Central memory CD8-positive, alpha-beta T cell (primary cell): ENCODE measurements around the gene LRRC26.

Experiments used
- ATAC-seq: fragments of 150-1000 bp; cut with Tn5 transposase; replicated peaks from 2 replicates; pipeline ENCODE4 v1.10.0; 2022; ENCODE audit warnings: mild to moderate bottlenecking, moderate FRiP score, moderate number of reproducible peaks; ENCODE audit not compliant: poor library complexity, severe bottlenecking; ENCODE audit errors: extremely low read depth
- DNase-seq, 2 donors: peaks; one replicate each; pipeline ENCODE4 v3.0.0; 2021; ENCODE audit warnings: low spot score in 2 of 2
- H3K27ac Mint-ChIP-seq: one replicate; pipeline ENCODE4 v1.8.0; 2022; ENCODE audit warnings: low read depth, mild to moderate bottlenecking, moderate library complexity, mixed read lengths
- H3K27me3 Mint-ChIP-seq: one replicate; pipeline ENCODE4 v1.8.0; 2022; ENCODE audit warnings: mixed read lengths
- H3K36me3 Mint-ChIP-seq: one replicate; pipeline ENCODE4 v1.8.0; 2022; ENCODE audit warnings: mild to moderate bottlenecking, moderate library complexity, mixed read lengths; ENCODE audit not compliant: insufficient read depth
- H3K4me1 Mint-ChIP-seq: one replicate; pipeline ENCODE4 v1.8.0; 2022; ENCODE audit warnings: mixed read lengths
- H3K4me3 Mint-ChIP-seq: one replicate; pipeline ENCODE4 v1.8.0; 2022; ENCODE audit warnings: mild to moderate bottlenecking, moderate library complexity, mixed read lengths
- H3K9me3 Mint-ChIP-seq: one replicate; pipeline ENCODE4 v1.8.0; 2022; ENCODE audit warnings: mixed read lengths

Gene LRRC26

DNA sequence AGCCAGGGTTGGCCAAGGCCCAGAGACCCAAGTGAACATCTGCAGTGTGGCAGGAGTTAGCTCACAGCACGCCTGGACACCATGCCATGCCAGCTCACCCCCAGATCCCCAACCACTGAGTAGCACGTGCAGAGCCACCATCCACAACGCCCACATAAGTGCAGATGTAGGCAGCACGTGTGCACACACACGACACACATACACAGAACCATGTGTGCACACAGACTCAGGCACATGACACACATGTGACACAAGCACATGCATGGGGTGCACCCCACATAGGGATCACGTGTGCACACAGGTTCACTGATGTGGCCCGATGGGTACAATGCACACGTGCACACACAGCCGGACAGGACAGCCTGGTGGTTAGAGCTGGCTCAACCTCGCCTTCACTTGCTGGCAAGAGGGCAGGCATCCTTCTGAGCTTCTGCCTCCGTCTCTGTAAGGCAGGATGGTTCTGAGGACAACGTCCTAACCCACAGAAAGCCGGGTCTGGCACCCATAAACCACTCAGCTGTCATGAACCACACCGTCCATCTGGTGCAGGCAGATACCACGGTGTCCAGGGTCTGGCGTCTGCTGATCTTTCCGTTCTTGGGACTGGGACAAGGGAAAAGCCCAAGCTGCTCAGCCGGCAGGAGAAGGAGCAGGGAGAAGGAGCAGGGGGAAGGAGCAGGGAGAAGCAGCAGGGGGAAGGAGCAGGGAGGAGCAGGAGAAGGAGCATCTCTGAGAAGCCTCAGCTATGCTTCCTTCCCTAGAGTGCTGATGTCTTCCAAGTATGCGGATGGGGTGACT, 12.0 kb downstream of the LRRC26 start:
- peaks cover 31% of the 10 kb centered on the region for H3K27me3 Mint-ChIP-seq
- peaks cover 3% of the 10 kb centered on the region for H3K36me3 Mint-ChIP-seq
- H3K27ac Mint-ChIP-seq: no peak overlapping the region
- H3K9me3 Mint-ChIP-seq: no peaks in the 10 kb centered on the region
- H3K4me3 Mint-ChIP-seq: peak overlapping the region; percentile 21
- ATAC-seq (no peak), DNase-seq (no peak)
- peaks cover 15% of the 10 kb centered on the region for H3K4me1 Mint-ChIP-seq

GRCh38 chr9:137156567-137157375, 13.1 kb downstream of the LRRC26 start:
- Mint-ChIP-seq H3K4me1 (peaks cover 15% of the 10 kb centered on the region), H3K36me3 (peaks cover 3% of the 10 kb centered on the region), H3K27me3 (peaks cover 31% of the 10 kb centered on the region), H3K4me3 (peak overlapping the region; percentile 48), H3K9me3 (no peaks in the 10 kb centered on the region), H3K27ac (no peak overlapping the region)
- DNase-seq (peak in 1 of 2 donors; percentile 24), ATAC-seq (no peak)

GRCh38 chr9:137152844-137153405, 16.9 kb downstream of the LRRC26 start:
- ATAC-seq: no peak
- peaks cover 1% of the 10 kb centered on the region for H3K36me3 Mint-ChIP-seq
- H3K27ac Mint-ChIP-seq: no peak overlapping the region
- peaks cover 2% of the 10 kb centered on the region for H3K4me1 Mint-ChIP-seq
- no peaks in the 10 kb centered on the region for H3K9me3 Mint-ChIP-seq
- H3K27me3 Mint-ChIP-seq: peaks cover 8% of the 10 kb centered on the region
- H3K4me3 Mint-ChIP-seq: no peak overlapping the region
- DNase-seq: no peak

GRCh38 chr9:137150617-137151457, 19.0 kb downstream of the LRRC26 start:
- no peak for ATAC-seq

GRCh38 chr9:137149942-137150616, 19.8 kb downstream of the LRRC26 start:
- Mint-ChIP-seq H3K27me3 (peaks cover 9% of the 10 kb centered on the region), H3K9me3 (no peaks in the 10 kb centered on the region), H3K4me1 (peaks cover 5% of the 10 kb centered on the region), H3K27ac (no peak overlapping the region), H3K36me3 (peaks cover 4% of the 10 kb centered on the region), H3K4me3 (no peak overlapping the region)
- DNase-seq (no peak), ATAC-seq (no peak)

More at GRCh38 chr9:137150617-137151457, 19.0 kb downstream of the LRRC26 start:
- peaks cover 5% of the 10 kb centered on the region for H3K4me1 Mint-ChIP-seq
- H3K27ac Mint-ChIP-seq: no peak overlapping the region
- peaks cover 4% of the 10 kb centered on the region for H3K36me3 Mint-ChIP-seq
- no peaks in the 10 kb centered on the region for H3K9me3 Mint-ChIP-seq
- H3K4me3 Mint-ChIP-seq: no peak overlapping the region
- DNase-seq: no peak
- H3K27me3 Mint-ChIP-seq: peaks cover 9% of the 10 kb centered on the region

DNA sequence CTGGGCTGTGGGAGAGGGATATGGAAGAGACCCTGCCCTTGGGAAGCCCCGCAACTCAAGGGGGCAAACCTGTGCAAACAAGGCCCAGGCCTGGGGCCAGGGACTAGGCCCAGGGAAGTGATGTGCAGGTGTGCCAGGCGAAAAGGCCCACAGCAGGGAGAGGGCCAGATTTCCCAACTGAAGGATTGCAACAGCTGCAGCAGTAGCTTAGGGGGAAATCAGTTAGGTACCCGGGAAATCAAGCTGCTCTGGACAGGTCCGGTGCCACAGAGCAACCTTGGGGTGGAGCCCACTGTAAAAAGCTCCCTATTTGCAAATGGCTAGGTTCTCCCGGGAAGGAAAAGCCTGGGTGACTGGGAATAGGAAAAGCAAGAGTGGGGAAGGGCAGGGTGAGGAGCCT, 20.5 kb downstream of the LRRC26 start:
- Mint-ChIP-seq H3K4me3 (no peak overlapping the region), H3K27ac (no peak overlapping the region), H3K27me3 (peaks cover 11% of the 10 kb centered on the region), H3K4me1 (peaks cover 5% of the 10 kb centered on the region), H3K9me3 (no peaks in the 10 kb centered on the region), H3K36me3 (peaks cover 4% of the 10 kb centered on the region)
- ATAC-seq: no peak
- no peak for DNase-seq

- Mint-ChIP-seq H3K4me3 (no peak overlapping the region), H3K36me3 (peaks cover 4% of the 10 kb centered on the region), H3K9me3 (no peaks in the 10 kb centered on the region), H3K4me1 (peaks cover 5% of the 10 kb centered on the region), H3K27me3 (peaks cover 18% of the 10 kb centered on the region), H3K27ac (no peak overlapping the region)
- no peak for ATAC-seq
- no peak for DNase-seq
Measured at GRCh38 chr9:137148661-137149060, 21.2 kb downstream of the LRRC26 start.

- no peak overlapping the region for H3K27ac Mint-ChIP-seq
- no peak overlapping the region for H3K4me3 Mint-ChIP-seq
- no peaks in the 10 kb centered on the region for H3K9me3 Mint-ChIP-seq
- ATAC-seq: no peak
- H3K4me1 Mint-ChIP-seq: peaks cover 5% of the 10 kb centered on the region
- H3K36me3 Mint-ChIP-seq: peaks cover 4% of the 10 kb centered on the region
- DNase-seq: no peak
- peaks cover 22% of the 10 kb centered on the region for H3K27me3 Mint-ChIP-seq
Measured at GRCh38 chr9:137148242-137148641, 21.6 kb downstream of the LRRC26 start.

DNA sequence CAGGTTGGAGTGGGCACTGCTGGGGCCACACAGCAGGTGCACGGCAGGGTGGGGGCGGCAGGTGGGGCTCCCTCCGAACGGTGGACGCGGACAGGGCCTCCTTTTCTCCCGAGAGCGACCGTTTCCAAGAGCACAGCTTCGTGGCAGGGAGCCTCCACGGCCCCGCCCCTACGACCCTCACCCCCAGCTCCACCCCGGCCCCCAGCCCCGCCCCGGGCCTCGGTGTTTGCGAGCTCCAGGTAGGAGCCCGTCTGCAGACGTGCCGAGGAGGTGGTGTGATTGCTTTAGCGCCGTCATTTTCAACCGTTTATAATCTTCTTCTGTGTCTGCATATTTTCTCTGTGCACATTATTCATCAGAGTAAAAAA, 22.1 kb downstream of the LRRC26 start:
- ATAC-seq (no peak), DNase-seq (no peak)
- no peaks in the 10 kb centered on the region for H3K9me3 Mint-ChIP-seq
- H3K4me3 Mint-ChIP-seq: no peak overlapping the region
- H3K27ac Mint-ChIP-seq: no peak overlapping the region
- peaks cover 4% of the 10 kb centered on the region for H3K36me3 Mint-ChIP-seq
- peaks cover 25% of the 10 kb centered on the region for H3K27me3 Mint-ChIP-seq
- peaks cover 5% of the 10 kb centered on the region for H3K4me1 Mint-ChIP-seq

GRCh38 chr9:137147091-137147792, 22.6 kb downstream of the LRRC26 start:
- H3K9me3 Mint-ChIP-seq: no peaks in the 10 kb centered on the region
- peaks cover 31% of the 10 kb centered on the region for H3K27me3 Mint-ChIP-seq
- peak overlapping the region; percentile 83 for H3K27ac Mint-ChIP-seq
- no peak for DNase-seq
- peaks cover 5% of the 10 kb centered on the region for H3K4me1 Mint-ChIP-seq
- peaks cover 6% of the 10 kb centered on the region for H3K36me3 Mint-ChIP-seq
- ATAC-seq: no peak
- H3K4me3 Mint-ChIP-seq: no peak overlapping the region

- Mint-ChIP-seq H3K36me3 (peaks cover 8% of the 10 kb centered on the region), H3K4me3 (no peak overlapping the region), H3K4me1 (peaks cover 5% of the 10 kb centered on the region), H3K9me3 (no peaks in the 10 kb centered on the region), H3K27me3 (peaks cover 38% of the 10 kb centered on the region), H3K27ac (no peak overlapping the region)
- DNase-seq (no peak), ATAC-seq (no peak)
Measured at GRCh38 chr9:137146527-137146918, 23.3 kb downstream of the LRRC26 start.
